PFSK-1 (cell line): ENCODE measurements around the gene SCUBE3.

Source experiments
- FOXP2 ChIP-seq: optimal IDR thresholded peaks from 2 replicates; pipeline ENCODE3; 2011; ENCODE audit warnings: borderline replicate concordance, control low read depth, inconsistent platforms; ENCODE audit not compliant: insufficient read depth; ENCODE audit errors: extremely low read length, extremely low read depth
- POLR2AphosphoS5 ChIP-seq: IDR thresholded peaks from 2 replicates; pipeline ENCODE4 v1.6.1; 2012; ENCODE audit warnings: low read depth, mild to moderate bottlenecking, control low read depth, low read length, moderate library complexity
- SIN3A ChIP-seq: IDR thresholded peaks from 2 replicates; pipeline ENCODE4 v1.6.1; 2012; ENCODE audit warnings: mild to moderate bottlenecking, low read length, moderate library complexity, borderline replicate concordance; ENCODE audit not compliant: insufficient read depth
- TAF1 ChIP-seq: IDR thresholded peaks from 2 replicates; pipeline ENCODE4 v1.6.1; 2012; ENCODE audit warnings: low read length, control low read depth, borderline replicate concordance; ENCODE audit not compliant: insufficient read depth
- TF ChIP-seq, protein P1 (sequence below), 2 experiments: IDR thresholded peaks; 2 replicates each; pipeline versions ENCODE4 v1.6.1 to v1.8.0; 2011 to 2012; ENCODE audit warnings: low read depth in 2 of 2, low read length in 2 of 2, control low read depth in 1 of 2, inconsistent platforms in 1 of 2, mild to moderate bottlenecking in 1 of 2, moderate library complexity in 1 of 2; ENCODE audit not compliant: insufficient read depth in 1 of 2

GRCh38 chr6:35228481-35228880 lies 14.7 kb downstream of the SCUBE3 start:
- TF ChIP-seq POLR2AphosphoS5 (no peak), TAF1 (no peak), SIN3A (no peak), FOXP2 (no peak)
- TF ChIP-seq, protein P1, sequence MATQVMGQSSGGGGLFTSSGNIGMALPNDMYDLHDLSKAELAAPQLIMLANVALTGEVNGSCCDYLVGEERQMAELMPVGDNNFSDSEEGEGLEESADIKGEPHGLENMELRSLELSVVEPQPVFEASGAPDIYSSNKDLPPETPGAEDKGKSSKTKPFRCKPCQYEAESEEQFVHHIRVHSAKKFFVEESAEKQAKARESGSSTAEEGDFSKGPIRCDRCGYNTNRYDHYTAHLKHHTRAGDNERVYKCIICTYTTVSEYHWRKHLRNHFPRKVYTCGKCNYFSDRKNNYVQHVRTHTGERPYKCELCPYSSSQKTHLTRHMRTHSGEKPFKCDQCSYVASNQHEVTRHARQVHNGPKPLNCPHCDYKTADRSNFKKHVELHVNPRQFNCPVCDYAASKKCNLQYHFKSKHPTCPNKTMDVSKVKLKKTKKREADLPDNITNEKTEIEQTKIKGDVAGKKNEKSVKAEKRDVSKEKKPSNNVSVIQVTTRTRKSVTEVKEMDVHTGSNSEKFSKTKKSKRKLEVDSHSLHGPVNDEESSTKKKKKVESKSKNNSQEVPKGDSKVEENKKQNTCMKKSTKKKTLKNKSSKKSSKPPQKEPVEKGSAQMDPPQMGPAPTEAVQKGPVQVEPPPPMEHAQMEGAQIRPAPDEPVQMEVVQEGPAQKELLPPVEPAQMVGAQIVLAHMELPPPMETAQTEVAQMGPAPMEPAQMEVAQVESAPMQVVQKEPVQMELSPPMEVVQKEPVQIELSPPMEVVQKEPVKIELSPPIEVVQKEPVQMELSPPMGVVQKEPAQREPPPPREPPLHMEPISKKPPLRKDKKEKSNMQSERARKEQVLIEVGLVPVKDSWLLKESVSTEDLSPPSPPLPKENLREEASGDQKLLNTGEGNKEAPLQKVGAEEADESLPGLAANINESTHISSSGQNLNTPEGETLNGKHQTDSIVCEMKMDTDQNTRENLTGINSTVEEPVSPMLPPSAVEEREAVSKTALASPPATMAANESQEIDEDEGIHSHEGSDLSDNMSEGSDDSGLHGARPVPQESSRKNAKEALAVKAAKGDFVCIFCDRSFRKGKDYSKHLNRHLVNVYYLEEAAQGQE (IDR thresholded peaks at IDR 0.05; ENCODE audit: insufficient read depth in 1 of 2, low read depth in 2 of 2, low read length in 2 of 2): no peak
